Measurements from ENCODE around the gene BACH1.

DNA sequence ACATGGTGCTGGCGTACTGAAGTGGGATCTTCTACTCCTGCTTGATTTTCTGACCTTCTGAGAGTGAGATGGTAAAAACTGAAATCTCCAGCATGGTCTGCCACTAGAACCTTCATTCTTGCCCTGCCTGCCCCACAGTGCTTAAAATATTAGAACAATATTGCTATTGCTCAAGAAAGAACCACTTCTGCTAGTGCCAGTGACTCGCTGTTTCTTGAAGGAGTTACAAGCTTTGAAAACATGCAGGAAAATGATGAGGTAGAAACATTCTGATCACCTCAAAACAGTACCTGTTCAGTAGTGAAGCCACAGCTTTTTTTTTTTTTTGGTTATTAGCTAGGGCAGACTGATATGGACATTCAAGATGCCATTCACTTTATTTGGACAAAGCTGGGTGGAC, 95.3 kb downstream of the BACH1 start:
- TF ChIP-seq POLR2AphosphoS5 (IDR thresholded peaks at IDR 0.05; ENCODE audit: insufficient read depth, low read depth, low read length) = no peak
- TF ChIP-seq, protein P1, sequence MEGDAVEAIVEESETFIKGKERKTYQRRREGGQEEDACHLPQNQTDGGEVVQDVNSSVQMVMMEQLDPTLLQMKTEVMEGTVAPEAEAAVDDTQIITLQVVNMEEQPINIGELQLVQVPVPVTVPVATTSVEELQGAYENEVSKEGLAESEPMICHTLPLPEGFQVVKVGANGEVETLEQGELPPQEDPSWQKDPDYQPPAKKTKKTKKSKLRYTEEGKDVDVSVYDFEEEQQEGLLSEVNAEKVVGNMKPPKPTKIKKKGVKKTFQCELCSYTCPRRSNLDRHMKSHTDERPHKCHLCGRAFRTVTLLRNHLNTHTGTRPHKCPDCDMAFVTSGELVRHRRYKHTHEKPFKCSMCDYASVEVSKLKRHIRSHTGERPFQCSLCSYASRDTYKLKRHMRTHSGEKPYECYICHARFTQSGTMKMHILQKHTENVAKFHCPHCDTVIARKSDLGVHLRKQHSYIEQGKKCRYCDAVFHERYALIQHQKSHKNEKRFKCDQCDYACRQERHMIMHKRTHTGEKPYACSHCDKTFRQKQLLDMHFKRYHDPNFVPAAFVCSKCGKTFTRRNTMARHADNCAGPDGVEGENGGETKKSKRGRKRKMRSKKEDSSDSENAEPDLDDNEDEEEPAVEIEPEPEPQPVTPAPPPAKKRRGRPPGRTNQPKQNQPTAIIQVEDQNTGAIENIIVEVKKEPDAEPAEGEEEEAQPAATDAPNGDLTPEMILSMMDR (IDR thresholded peaks at IDR 0.05; ENCODE audit: extremely low read depth in 1 of 2, insufficient read depth in 1 of 2, low read depth in 1 of 2, low read length in 2 of 2) = no peak
- no peak for TF ChIP-seq EZH2 (IDR thresholded peaks at IDR 0.05; ENCODE audit: borderline replicate concordance, low read depth, low read length, severe bottlenecking)
- TF ChIP-seq POLR2A (IDR thresholded peaks at IDR 0.05; ENCODE audit: low read depth, low read length) = no peak
- no peak for TF ChIP-seq FOS (IDR thresholded peaks at IDR 0.05; ENCODE audit: borderline replicate concordance, insufficient read depth, low read length)
- no peak for TF ChIP-seq MYC (IDR thresholded peaks at IDR 0.05; ENCODE audit: low read depth, low read length)

Data from endothelial cell of umbilical vein (primary cell).